Keratinocyte (primary cell): ENCODE data around the gene SEC14L3. TPM values are rescaled to one million over a fixed set of nuclear protein-coding genes. Genes with fewer than 3 reads are reported as not detected.

Experiments
- DNase-seq: peaks from one replicate; pipeline ENCODE4 v3.0.0-alpha.2; 2011; ENCODE audit warnings: low read depth, missing footprints, low spot score
- FAIRE-seq: peaks from 2 replicates; lab custom pipeline; 2011; peaks lifted over from hg19 to GRCh38; lab: Jason Lieb, UNC
- H2AFZ ChIP-seq: 2 replicates; pipeline ENCODE4 v1.6.0; 2012; ENCODE audit warnings: low read length, control low read depth, inconsistent platforms; ENCODE audit not compliant: control insufficient read depth
- H3K27ac ChIP-seq: 2 replicates; pipeline ENCODE4 v1.5.1; 2011; ENCODE audit warnings: low read length; ENCODE audit not compliant: control insufficient read depth, insufficient read depth
- H3K27me3 ChIP-seq: 3 replicates; pipeline ENCODE4 v1.6.0; 2011; ENCODE audit warnings: low read length; ENCODE audit not compliant: control insufficient read depth, insufficient read depth; ENCODE audit errors: extremely low read depth
- H3K36me3 ChIP-seq, 2 experiments: 2 replicates in 1 of 2; 3 replicates in 1 of 2; pipeline ENCODE4 v1.5.1; 2011; ENCODE audit warnings: low read length in 2 of 2, mild to moderate bottlenecking in 1 of 2; ENCODE audit not compliant: control insufficient read depth in 2 of 2, insufficient read depth in 2 of 2; ENCODE audit errors: extremely low read depth in 1 of 2
- H3K4me1 ChIP-seq: 3 replicates; pipeline ENCODE4 v1.5.1; 2011; ENCODE audit warnings: low read length; ENCODE audit not compliant: control insufficient read depth, insufficient read depth; ENCODE audit errors: extremely low read depth
- H3K4me2 ChIP-seq: 3 replicates; pipeline ENCODE4 v1.6.0; 2011; ENCODE audit warnings: low read depth, low read length; ENCODE audit not compliant: control insufficient read depth, insufficient read depth; ENCODE audit errors: extremely low read depth
- H3K4me3 ChIP-seq, 3 experiments: fragments of 200-600 bp in 1 of 3; sonication (generic) in 1 of 3; 2 replicates in 2 of 3; 3 replicates in 1 of 3; pipeline ENCODE4 v1.5.1; 2011 to 2016; ENCODE audit warnings: low read length in 3 of 3, mild to moderate bottlenecking in 3 of 3, control low read depth in 2 of 3, inconsistent platforms in 1 of 3, low read depth in 1 of 3, mixed read lengths in 1 of 3, mixed run types in 1 of 3, moderate library complexity in 1 of 3; ENCODE audit not compliant: control insufficient read depth in 2 of 3, insufficient read depth in 2 of 3; ENCODE audit errors: extremely low read depth in 1 of 3
- H3K79me2 ChIP-seq: 2 replicates; pipeline ENCODE4 v1.6.0; 2012; ENCODE audit warnings: low read length; ENCODE audit not compliant: control insufficient read depth, insufficient read depth
- H3K9ac ChIP-seq: 3 replicates; pipeline ENCODE4 v1.6.0; 2011; ENCODE audit warnings: low read length; ENCODE audit not compliant: control insufficient read depth, insufficient read depth; ENCODE audit errors: extremely low read depth
- H3K9me1 ChIP-seq: 3 replicates; pipeline ENCODE4 v1.6.0; 2011; ENCODE audit warnings: low read length; ENCODE audit not compliant: control insufficient read depth, insufficient read depth; ENCODE audit errors: extremely low read depth
- H3K9me3 ChIP-seq: 2 replicates; pipeline ENCODE4 v1.5.1; 2012; ENCODE audit warnings: low read depth, low read length; ENCODE audit not compliant: control insufficient read depth
- H4K20me1 ChIP-seq: 3 replicates; pipeline ENCODE4 v1.6.0; 2011; ENCODE audit warnings: low read length; ENCODE audit not compliant: control insufficient read depth, insufficient read depth; ENCODE audit errors: extremely low read depth
- EZH2 ChIP-seq: IDR thresholded peaks from one replicate; pipeline ENCODE4 v1.6.1; 2012; ENCODE audit warnings: inconsistent platforms, mild to moderate bottlenecking, low read length, moderate library complexity
- dilution Hi-C: fragments of 300-500 bp; cut with MboI; formaldehyde crosslinking; loops from one replicate; pipeline ENCODE4 v1.7.0; 2020; ENCODE audit warnings: low sequenced_read_pairs; ENCODE audit not compliant: extremely low pct_ligation_motif_present
- polyA plus RNA-seq, 5 experiments: library from polyadenylated mRNA; depleted of rRNA in 3 of 5; stranded (reverse) in 3 of 5; stranded (forward) in 1 of 5; unstranded in 1 of 5; fragments of >200 nt; gene quantifications; 1 replicate in 1 of 5; 2 replicates in 3 of 5; 3 replicates in 1 of 5; pipeline versions ENCODE4 v1.2.1 to v1.2.3, GENCODE V29; 2011 to 2012; ENCODE audit warnings: missing spikeins in 2 of 5, low read depth in 1 of 5, low replicate concordance in 1 of 5
- TF ChIP-seq, protein P1 (sequence below), 3 experiments: IDR thresholded peaks in 1 of 3; conservative IDR thresholded peaks in 1 of 3; optimal IDR thresholded peaks in 1 of 3; 2 replicates in 2 of 3; 3 replicates in 1 of 3; pipeline versions ENCODE3 to v1.5.1; 2011; ENCODE audit warnings: low read length in 3 of 3, mild to moderate bottlenecking in 3 of 3, moderate library complexity in 2 of 3, control low read depth in 1 of 3, inconsistent platforms in 1 of 3; ENCODE audit not compliant: insufficient read depth in 2 of 3; ENCODE audit errors: extremely low read depth in 1 of 3

The SEC14L3 gene
- polyA plus RNA-seq, 1 donor (not counting 4 experiments of a cell fraction or from before 2014, with no cell fraction given) = not detected

DNA sequence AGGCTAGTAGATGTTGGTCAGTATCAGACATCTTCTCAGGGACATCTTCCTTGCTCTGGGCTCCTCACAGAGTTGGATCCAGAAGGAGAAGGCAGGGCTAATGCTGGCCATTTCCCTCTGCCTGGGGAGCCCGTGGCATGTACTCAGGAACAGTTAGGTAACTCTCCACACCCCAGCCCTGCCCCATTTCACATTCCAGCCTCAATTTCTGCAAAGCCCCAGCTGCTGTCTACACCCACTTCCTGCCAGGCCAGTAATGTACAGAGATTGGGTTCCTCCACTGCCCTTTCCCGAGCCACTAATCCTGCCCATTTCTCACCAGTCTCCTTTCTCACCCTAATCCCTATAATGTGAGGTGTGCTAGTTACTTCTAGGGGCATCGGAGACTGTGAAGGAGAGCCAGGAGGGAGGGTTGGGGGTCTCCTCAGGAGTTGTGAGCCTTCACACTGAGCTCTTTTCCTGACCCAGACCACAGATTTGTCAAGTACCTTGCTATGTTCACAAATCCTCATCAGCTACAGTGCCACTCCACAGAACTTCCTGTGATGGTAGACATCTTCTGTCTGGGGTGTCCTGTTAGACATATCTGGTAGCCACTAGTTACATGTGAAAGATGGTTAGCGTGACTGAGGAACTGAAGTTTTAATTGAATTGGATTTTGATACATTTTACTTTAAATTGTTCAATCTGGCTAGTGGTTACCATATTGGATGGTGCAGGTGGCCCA lies 1.3 kb upstream of the SEC14L3 start:
- H3K4me1 ChIP-seq = peaks cover 7% of the 10 kb centered on the region
- H3K9me1 ChIP-seq = no peaks in the 10 kb centered on the region
- no peaks in the 10 kb centered on the region for H4K20me1 ChIP-seq
- FAIRE-seq (no peak), DNase-seq (no peak)
- H2AFZ ChIP-seq = peak overlapping the region; percentile 19
- dilution Hi-C loops = no loop called here
- H3K36me3 ChIP-seq = no peaks in the 10 kb centered on the region
- peaks cover 10% of the 10 kb centered on the region for H3K27me3 ChIP-seq
- no peak overlapping the region for H3K9ac ChIP-seq
- no peak for TF ChIP-seq EZH2
- TF ChIP-seq, protein P1, sequence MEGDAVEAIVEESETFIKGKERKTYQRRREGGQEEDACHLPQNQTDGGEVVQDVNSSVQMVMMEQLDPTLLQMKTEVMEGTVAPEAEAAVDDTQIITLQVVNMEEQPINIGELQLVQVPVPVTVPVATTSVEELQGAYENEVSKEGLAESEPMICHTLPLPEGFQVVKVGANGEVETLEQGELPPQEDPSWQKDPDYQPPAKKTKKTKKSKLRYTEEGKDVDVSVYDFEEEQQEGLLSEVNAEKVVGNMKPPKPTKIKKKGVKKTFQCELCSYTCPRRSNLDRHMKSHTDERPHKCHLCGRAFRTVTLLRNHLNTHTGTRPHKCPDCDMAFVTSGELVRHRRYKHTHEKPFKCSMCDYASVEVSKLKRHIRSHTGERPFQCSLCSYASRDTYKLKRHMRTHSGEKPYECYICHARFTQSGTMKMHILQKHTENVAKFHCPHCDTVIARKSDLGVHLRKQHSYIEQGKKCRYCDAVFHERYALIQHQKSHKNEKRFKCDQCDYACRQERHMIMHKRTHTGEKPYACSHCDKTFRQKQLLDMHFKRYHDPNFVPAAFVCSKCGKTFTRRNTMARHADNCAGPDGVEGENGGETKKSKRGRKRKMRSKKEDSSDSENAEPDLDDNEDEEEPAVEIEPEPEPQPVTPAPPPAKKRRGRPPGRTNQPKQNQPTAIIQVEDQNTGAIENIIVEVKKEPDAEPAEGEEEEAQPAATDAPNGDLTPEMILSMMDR (optimal IDR thresholded peaks at IDR 0.05 in 1 of 3, IDR thresholded peaks at IDR 0.05 in 1 of 3, conservative IDR thresholded peaks at IDR 0.05 in 1 of 3; ENCODE audit: extremely low read depth in 1 of 3, insufficient read depth in 2 of 3, low read length in 3 of 3) = no peak
- peak overlapping the region; percentile 39 for H3K4me2 ChIP-seq
- H3K27ac ChIP-seq = no peak overlapping the region
- H3K9me3 ChIP-seq = no peaks in the 10 kb centered on the region
- H3K79me2 ChIP-seq = no peaks in the 10 kb centered on the region
- H3K4me3 ChIP-seq = no peak overlapping the region

DNA sequence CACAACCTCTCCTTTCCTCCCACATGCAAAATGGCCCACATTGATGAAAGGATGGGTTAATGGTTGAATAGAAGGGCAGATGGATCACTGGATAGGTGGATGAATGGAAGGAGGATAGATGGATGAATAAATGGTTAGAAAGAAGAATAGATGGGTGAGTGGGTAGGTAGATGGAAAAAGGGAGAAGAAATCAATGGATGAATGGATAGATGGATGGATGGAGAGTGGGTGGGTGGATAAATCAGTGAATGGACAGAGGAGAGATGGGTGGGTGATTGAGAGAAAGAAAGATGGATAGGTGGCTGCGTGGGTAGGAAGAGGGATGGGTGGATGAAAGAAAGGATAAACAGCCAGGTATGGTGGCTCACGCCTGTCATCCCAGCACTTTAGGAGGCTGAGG lies 1.2 kb downstream of the SEC14L3 start:
- no peaks in the 10 kb centered on the region for H3K9me3 ChIP-seq
- no peak overlapping the region for H2AFZ ChIP-seq
- FAIRE-seq = no peak

More for the DNA sequence above, 1.2 kb downstream of the SEC14L3 start:
- H3K36me3 ChIP-seq = no peaks in the 10 kb centered on the region
- H3K4me3 ChIP-seq = no peak overlapping the region
- dilution Hi-C loops = no loop called here
- H3K4me1 ChIP-seq = peaks cover 7% of the 10 kb centered on the region
- TF ChIP-seq, protein P1 (optimal IDR thresholded peaks at IDR 0.05 in 1 of 3, IDR thresholded peaks at IDR 0.05 in 1 of 3, conservative IDR thresholded peaks at IDR 0.05 in 1 of 3; ENCODE audit: extremely low read depth in 1 of 3, insufficient read depth in 2 of 3, low read length in 3 of 3) = no peak
- no peak for TF ChIP-seq EZH2
- H3K9ac ChIP-seq = no peak overlapping the region
- no peak overlapping the region for H3K27ac ChIP-seq
- peaks cover 10% of the 10 kb centered on the region for H3K27me3 ChIP-seq
- no peaks in the 10 kb centered on the region for H4K20me1 ChIP-seq
- H3K79me2 ChIP-seq = no peaks in the 10 kb centered on the region
- DNase-seq = no peak
- no peak overlapping the region for H3K4me2 ChIP-seq
- no peaks in the 10 kb centered on the region for H3K9me1 ChIP-seq
